Keratinocyte (primary cell): ENCODE measurements around the gene DNAJB13. TPM values are rescaled to one million over a fixed set of nuclear protein-coding genes. Genes with fewer than 3 reads are reported as not detected.

Experiments
- DNase-seq: peaks from one replicate; pipeline ENCODE4 v3.0.0-alpha.2; 2011; ENCODE audit warnings: low read depth, missing footprints, low spot score
- FAIRE-seq: peaks from 2 replicates; lab custom pipeline; 2011; peaks lifted over from hg19 to GRCh38; lab: Jason Lieb, UNC
- H2AFZ ChIP-seq: 2 replicates; pipeline ENCODE4 v1.6.0; 2012; ENCODE audit warnings: low read length, control low read depth, inconsistent platforms; ENCODE audit not compliant: control insufficient read depth
- H3K27ac ChIP-seq: 2 replicates; pipeline ENCODE4 v1.5.1; 2011; ENCODE audit warnings: low read length; ENCODE audit not compliant: control insufficient read depth, insufficient read depth
- H3K27me3 ChIP-seq: 3 replicates; pipeline ENCODE4 v1.6.0; 2011; ENCODE audit warnings: low read length; ENCODE audit not compliant: control insufficient read depth, insufficient read depth; ENCODE audit errors: extremely low read depth
- H3K36me3 ChIP-seq, 2 experiments: 2 replicates in 1 of 2; 3 replicates in 1 of 2; pipeline ENCODE4 v1.5.1; 2011; ENCODE audit warnings: low read length in 2 of 2, mild to moderate bottlenecking in 1 of 2; ENCODE audit not compliant: control insufficient read depth in 2 of 2, insufficient read depth in 2 of 2; ENCODE audit errors: extremely low read depth in 1 of 2
- H3K4me1 ChIP-seq: 3 replicates; pipeline ENCODE4 v1.5.1; 2011; ENCODE audit warnings: low read length; ENCODE audit not compliant: control insufficient read depth, insufficient read depth; ENCODE audit errors: extremely low read depth
- H3K4me2 ChIP-seq: 3 replicates; pipeline ENCODE4 v1.6.0; 2011; ENCODE audit warnings: low read depth, low read length; ENCODE audit not compliant: control insufficient read depth, insufficient read depth; ENCODE audit errors: extremely low read depth
- H3K4me3 ChIP-seq, 3 experiments: fragments of 200-600 bp in 1 of 3; sonication (generic) in 1 of 3; 2 replicates in 2 of 3; 3 replicates in 1 of 3; pipeline ENCODE4 v1.5.1; 2011 to 2016; ENCODE audit warnings: low read length in 3 of 3, mild to moderate bottlenecking in 3 of 3, control low read depth in 2 of 3, inconsistent platforms in 1 of 3, low read depth in 1 of 3, mixed read lengths in 1 of 3, mixed run types in 1 of 3, moderate library complexity in 1 of 3; ENCODE audit not compliant: control insufficient read depth in 2 of 3, insufficient read depth in 2 of 3; ENCODE audit errors: extremely low read depth in 1 of 3
- H3K79me2 ChIP-seq: 2 replicates; pipeline ENCODE4 v1.6.0; 2012; ENCODE audit warnings: low read length; ENCODE audit not compliant: control insufficient read depth, insufficient read depth
- H3K9ac ChIP-seq: 3 replicates; pipeline ENCODE4 v1.6.0; 2011; ENCODE audit warnings: low read length; ENCODE audit not compliant: control insufficient read depth, insufficient read depth; ENCODE audit errors: extremely low read depth
- H3K9me1 ChIP-seq: 3 replicates; pipeline ENCODE4 v1.6.0; 2011; ENCODE audit warnings: low read length; ENCODE audit not compliant: control insufficient read depth, insufficient read depth; ENCODE audit errors: extremely low read depth
- H3K9me3 ChIP-seq: 2 replicates; pipeline ENCODE4 v1.5.1; 2012; ENCODE audit warnings: low read depth, low read length; ENCODE audit not compliant: control insufficient read depth
- H4K20me1 ChIP-seq: 3 replicates; pipeline ENCODE4 v1.6.0; 2011; ENCODE audit warnings: low read length; ENCODE audit not compliant: control insufficient read depth, insufficient read depth; ENCODE audit errors: extremely low read depth
- CTCF ChIP-seq, 3 experiments: IDR thresholded peaks in 1 of 3; conservative IDR thresholded peaks in 1 of 3; optimal IDR thresholded peaks in 1 of 3; 2 replicates in 2 of 3; 3 replicates in 1 of 3; pipeline versions ENCODE3 to v1.5.1; 2011; ENCODE audit warnings: low read length in 3 of 3, mild to moderate bottlenecking in 3 of 3, moderate library complexity in 2 of 3, control low read depth in 1 of 3, inconsistent platforms in 1 of 3; ENCODE audit not compliant: insufficient read depth in 2 of 3; ENCODE audit errors: extremely low read depth in 1 of 3
- EZH2 ChIP-seq: IDR thresholded peaks from one replicate; pipeline ENCODE4 v1.6.1; 2012; ENCODE audit warnings: inconsistent platforms, mild to moderate bottlenecking, low read length, moderate library complexity
- dilution Hi-C: fragments of 300-500 bp; cut with MboI; formaldehyde crosslinking; loops from one replicate; pipeline ENCODE4 v1.7.0; 2020; ENCODE audit warnings: low sequenced_read_pairs; ENCODE audit not compliant: extremely low pct_ligation_motif_present
- polyA plus RNA-seq, 5 experiments: library from polyadenylated mRNA; depleted of rRNA in 3 of 5; stranded (reverse) in 3 of 5; stranded (forward) in 1 of 5; unstranded in 1 of 5; fragments of >200 nt; gene quantifications; 1 replicate in 1 of 5; 2 replicates in 3 of 5; 3 replicates in 1 of 5; pipeline versions ENCODE4 v1.2.1 to v1.2.3, GENCODE V29; 2011 to 2012; ENCODE audit warnings: missing spikeins in 2 of 5, low read depth in 1 of 5, low replicate concordance in 1 of 5

Gene DNAJB13
- polyA plus RNA-seq, 1 donor (not counting 4 experiments of a cell fraction or from before 2014, with no cell fraction given) = 0.09 TPM

GRCh38 chr11:73969991-73970800, 19.4 kb downstream of the DNAJB13 start:
- Histone ChIP-seq H3K27ac (no peak overlapping the region), H2AFZ (no peak overlapping the region), H3K4me1 (peaks cover 8% of the 10 kb centered on the region), H3K9me1 (no peaks in the 10 kb centered on the region), H4K20me1 (no peaks in the 10 kb centered on the region), H3K9me3 (no peaks in the 10 kb centered on the region), H3K4me3 (no peak overlapping the region), H3K27me3 (no peaks in the 10 kb centered on the region), H3K79me2 (no peaks in the 10 kb centered on the region), H3K36me3 (no peaks in the 10 kb centered on the region), H3K4me2 (no peak overlapping the region), H3K9ac (no peak overlapping the region)
- DNase-seq = no peak
- FAIRE-seq = no peak
- TF ChIP-seq EZH2 (no peak), CTCF (optimal IDR thresholded peaks at IDR 0.05 in 1 of 3, IDR thresholded peaks at IDR 0.05 in 1 of 3, conservative IDR thresholded peaks at IDR 0.05 in 1 of 3; ENCODE audit: extremely low read depth in 1 of 3, insufficient read depth in 2 of 3, low read length in 3 of 3) (no peak)
- dilution Hi-C loops = no loop called here

GRCh38 chr11:73971175-73971719, 20.4 kb downstream of the DNAJB13 start:
- H3K27ac ChIP-seq = no peak overlapping the region
- no peak for DNase-seq
- no peak for FAIRE-seq
- peaks cover 8% of the 10 kb centered on the region for H3K4me1 ChIP-seq
- no peaks in the 10 kb centered on the region for H3K9me3 ChIP-seq
- no peaks in the 10 kb centered on the region for H3K27me3 ChIP-seq
- no peaks in the 10 kb centered on the region for H3K9me1 ChIP-seq
- dilution Hi-C loops = no loop called here
- no peaks in the 10 kb centered on the region for H4K20me1 ChIP-seq
- no peak overlapping the region for H3K4me3 ChIP-seq
- H3K9ac ChIP-seq = no peak overlapping the region
- no peak overlapping the region for H3K4me2 ChIP-seq
- no peak for TF ChIP-seq EZH2
- TF ChIP-seq CTCF (optimal IDR thresholded peaks at IDR 0.05 in 1 of 3, IDR thresholded peaks at IDR 0.05 in 1 of 3, conservative IDR thresholded peaks at IDR 0.05 in 1 of 3; ENCODE audit: extremely low read depth in 1 of 3, insufficient read depth in 2 of 3, low read length in 3 of 3) = no peak
- H3K36me3 ChIP-seq = no peaks in the 10 kb centered on the region
- no peak overlapping the region for H2AFZ ChIP-seq
- H3K79me2 ChIP-seq = no peaks in the 10 kb centered on the region
